SK-MEL-5 (cell line): Measurements from ENCODE around the gene ACP7. TPM values are rescaled to one million over a fixed set of nuclear protein-coding genes. Genes with fewer than 3 reads are reported as not detected.

Experiments
- DNase-seq: peaks from one replicate; pipeline ENCODE4 v3.0.0-alpha.2; 2016; ENCODE audit warnings: low read depth, low spot score
- in situ Hi-C: cut with HindIII; loops from 2 replicates; pipeline ENCODE4 v1.10.0; 2016; ENCODE audit warnings: low sequenced_read_pairs, high pct_unique_total_duplicates, low pct_unique_long_range_greater_than_20kb
- total RNA-seq: library from RNA; depleted of rRNA; stranded (reverse); fragments of >200 nt; shearing (Covaris generic); gene quantifications from 2 replicates; pipeline ENCODE4 v1.2.3, GENCODE V29; 2014; rRNA removed

The ACP7 gene
- total RNA-seq, 1 experiment from 2014 or later = 0.05 TPM

- in situ Hi-C loops = no loop called here
- DNase-seq = no peak
Measured at GRCh38 chr19:39154629-39155100, 70.5 kb downstream of the ACP7 start.

GRCh38 chr19:39155114-39155700 lies 71.0 kb downstream of the ACP7 start:
- no peak for DNase-seq
- in situ Hi-C loops = no loop called here

- in situ Hi-C loops = no loop called here
Measured at GRCh38 chr19:39155741-39156140, 71.6 kb downstream of the ACP7 start.

GRCh38 chr19:39156326-39157230 lies 72.4 kb downstream of the ACP7 start:
- no peak for DNase-seq
- in situ Hi-C loops = no loop called here

More at GRCh38 chr19:39155741-39156140, 71.6 kb downstream of the ACP7 start:
- DNase-seq = no peak

GRCh38 chr19:39157275-39157996 lies 73.3 kb downstream of the ACP7 start:
- DNase-seq = peak; percentile 15
- in situ Hi-C loops = no loop called here

- in situ Hi-C loops = no loop called here
- DNase-seq = no peak
Measured at GRCh38 chr19:39157997-39158389, 73.8 kb downstream of the ACP7 start.

GRCh38 chr19:39158646-39159260 lies 74.6 kb downstream of the ACP7 start:
- DNase-seq = no peak
- in situ Hi-C loops = no loop called here

- in situ Hi-C loops = no loop called here
- no peak for DNase-seq
Measured at GRCh38 chr19:39160523-39160861, 76.3 kb downstream of the ACP7 start.

Other genes with a start within 250 kb of the ACP7 start
- 225 and 255 TPM in 2 replicates for gene HNRNPL, start 234.4 kb upstream of the ACP7 start, total RNA-seq
- 0.87 and 1.2 TPM in 2 replicates for gene RINL, start 206.1 kb upstream of the ACP7 start, total RNA-seq
- 37.9 and 39.5 TPM in 2 replicates for gene SIRT2, start 184.8 kb upstream of the ACP7 start, total RNA-seq
- 16.8 and 17.9 TPM in 2 replicates for gene NFKBIB, start 184.4 kb upstream of the ACP7 start, total RNA-seq
- not detected in 2 replicates for gene CCER2, start 172.2 kb upstream of the ACP7 start, total RNA-seq
- gene SARS2, start 153.6 kb upstream of the ACP7 start, total RNA-seq = 19.0 and 22.7 TPM in 2 replicates
- 73.1 and 83.7 TPM in 2 replicates for gene MRPS12, start 153.4 kb upstream of the ACP7 start, total RNA-seq
- 29.0 and 30.3 TPM in 2 replicates for gene FBXO17, start 108.6 kb upstream of the ACP7 start, total RNA-seq
- 0.32 and 1.0 TPM in 2 replicates for gene FBXO27, start 51.8 kb upstream of the ACP7 start, total RNA-seq
- 3.7 TPM in 2 replicates for gene PAK4, start 41.4 kb downstream of the ACP7 start, total RNA-seq
- gene NCCRP1, start 112.6 kb downstream of the ACP7 start, total RNA-seq = 0.21 and 0.67 TPM in 2 replicates
- not detected in 2 replicates for gene SYCN, start 119.9 kb downstream of the ACP7 start, total RNA-seq
- gene IFNL3, start 160.6 kb downstream of the ACP7 start, total RNA-seq = not detected in 2 replicates
- gene IFNL4, start 164.5 kb downstream of the ACP7 start, total RNA-seq = not detected in 2 replicates
- not detected in 2 replicates for gene IFNL2, start 184.0 kb downstream of the ACP7 start, total RNA-seq
- not detected in 2 replicates for gene IFNL1, start 212.0 kb downstream of the ACP7 start, total RNA-seq
- 1.6 TPM in 2 replicates for gene LRFN1, start 236.5 kb downstream of the ACP7 start, total RNA-seq